ENCODE data around the gene CREBRF. TPM values are rescaled to one million over a fixed set of nuclear protein-coding genes. Genes with fewer than 3 reads are reported as not detected.

CREBRF gene
- total and polyA plus RNA-seq, 2 experiments from 2014 or later: 14.7 to 21.0 TPM

DNA sequence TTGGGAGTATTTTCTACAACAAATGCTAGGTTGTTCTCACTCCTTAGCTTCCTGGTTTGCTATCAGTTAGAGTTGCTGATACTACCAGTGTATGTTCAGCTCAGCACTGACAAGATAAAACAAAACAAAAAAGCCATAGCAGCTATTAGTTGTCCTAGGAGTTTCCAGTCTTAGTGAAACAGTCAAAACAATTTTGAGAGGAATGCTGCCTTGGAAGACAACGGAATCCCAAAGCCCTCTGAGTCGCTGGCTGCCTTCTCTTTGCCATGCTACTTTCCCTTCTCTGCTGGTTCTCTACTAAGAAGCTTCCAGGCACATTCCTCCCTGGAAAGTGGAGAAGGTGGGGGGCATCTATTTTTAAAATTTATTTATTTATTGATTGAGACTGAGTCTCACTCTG lies 5.4 kb upstream of the CREBRF start:
- H2AFZ ChIP-seq: no peak overlapping the region
- H3K27ac ChIP-seq: no peak overlapping the region
- no peaks in the 10 kb centered on the region for H3K27me3 ChIP-seq
- TF ChIP-seq, protein P1, sequence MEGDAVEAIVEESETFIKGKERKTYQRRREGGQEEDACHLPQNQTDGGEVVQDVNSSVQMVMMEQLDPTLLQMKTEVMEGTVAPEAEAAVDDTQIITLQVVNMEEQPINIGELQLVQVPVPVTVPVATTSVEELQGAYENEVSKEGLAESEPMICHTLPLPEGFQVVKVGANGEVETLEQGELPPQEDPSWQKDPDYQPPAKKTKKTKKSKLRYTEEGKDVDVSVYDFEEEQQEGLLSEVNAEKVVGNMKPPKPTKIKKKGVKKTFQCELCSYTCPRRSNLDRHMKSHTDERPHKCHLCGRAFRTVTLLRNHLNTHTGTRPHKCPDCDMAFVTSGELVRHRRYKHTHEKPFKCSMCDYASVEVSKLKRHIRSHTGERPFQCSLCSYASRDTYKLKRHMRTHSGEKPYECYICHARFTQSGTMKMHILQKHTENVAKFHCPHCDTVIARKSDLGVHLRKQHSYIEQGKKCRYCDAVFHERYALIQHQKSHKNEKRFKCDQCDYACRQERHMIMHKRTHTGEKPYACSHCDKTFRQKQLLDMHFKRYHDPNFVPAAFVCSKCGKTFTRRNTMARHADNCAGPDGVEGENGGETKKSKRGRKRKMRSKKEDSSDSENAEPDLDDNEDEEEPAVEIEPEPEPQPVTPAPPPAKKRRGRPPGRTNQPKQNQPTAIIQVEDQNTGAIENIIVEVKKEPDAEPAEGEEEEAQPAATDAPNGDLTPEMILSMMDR (IDR thresholded peaks at IDR 0.05; ENCODE audit: poor library complexity): no peak
- TF ChIP-seq EZH2 (IDR thresholded peaks at IDR 0.05; ENCODE audit: borderline replicate concordance) (no peak), EZH2phosphoT487 (IDR thresholded peaks at IDR 0.05; ENCODE audit: low read depth, severe bottlenecking, unreplicated experiment) (no peak)
- no peaks in the 10 kb centered on the region for H3K36me3 ChIP-seq (replicated peaks; ENCODE audit: insufficient read depth, low read depth)
- H3K9me2 ChIP-seq (replicated peaks; ENCODE audit: insufficient read depth): no peaks in the 10 kb centered on the region
- H3K9me3 ChIP-seq (ENCODE audit: low read depth): no peaks in the 10 kb centered on the region
- H4K20me1 ChIP-seq (ENCODE audit: insufficient read depth, poor library complexity, severe bottlenecking): no peaks in the 10 kb centered on the region
- H3K4me3 ChIP-seq: no peak overlapping the region
- DNase-seq (ENCODE audit: low spot score): no peak
- H3K79me2 ChIP-seq: no peaks in the 10 kb centered on the region
- H3K4me2 ChIP-seq: peak overlapping the region; percentile 9
- 82% methylated on average over 2 of the region's 2 CpGs for WGBS (ENCODE audit: low lambda C conversion rate, missing lambda C conversion rate)
- no peaks in the 10 kb centered on the region for H3K4me1 ChIP-seq (ENCODE audit: insufficient read depth)

DNA sequence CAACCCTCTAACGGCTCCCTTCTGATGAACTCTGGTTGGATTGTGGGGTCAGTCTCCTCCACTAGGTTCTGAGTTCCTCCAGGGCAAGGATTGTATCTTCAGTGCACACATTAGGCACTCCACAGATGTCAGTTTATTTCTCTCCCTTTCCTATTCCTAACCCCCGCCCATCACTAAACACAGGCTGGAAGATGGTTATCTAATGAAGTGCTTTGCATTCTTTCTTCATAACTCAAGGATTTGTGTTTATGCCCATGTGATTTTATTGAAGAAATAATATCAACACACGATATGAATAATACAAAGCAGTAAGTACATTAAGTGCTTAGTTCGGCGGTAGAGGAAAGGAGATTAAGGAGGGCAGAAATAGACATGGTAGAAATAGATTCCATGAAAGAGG lies 4.4 kb upstream of the CREBRF start:
- 53% methylated on average over 5 of the region's 5 CpGs for WGBS (ENCODE audit: low lambda C conversion rate, missing lambda C conversion rate)
- H2AFZ ChIP-seq: no peak overlapping the region
- H4K20me1 ChIP-seq (ENCODE audit: insufficient read depth, poor library complexity, severe bottlenecking): no peaks in the 10 kb centered on the region
- H3K4me3 ChIP-seq: no peak overlapping the region
- H3K27me3 ChIP-seq: no peaks in the 10 kb centered on the region
- no peaks in the 10 kb centered on the region for H3K9me2 ChIP-seq (replicated peaks; ENCODE audit: insufficient read depth)
- no peak for TF ChIP-seq EZH2 (IDR thresholded peaks at IDR 0.05; ENCODE audit: borderline replicate concordance)
- TF ChIP-seq EZH2phosphoT487 (IDR thresholded peaks at IDR 0.05; ENCODE audit: low read depth, severe bottlenecking, unreplicated experiment): no peak
- TF ChIP-seq, protein P1 (IDR thresholded peaks at IDR 0.05; ENCODE audit: poor library complexity): no peak
- H3K9me3 ChIP-seq (ENCODE audit: low read depth): no peaks in the 10 kb centered on the region
- no peak overlapping the region for H3K4me2 ChIP-seq
- no peak for DNase-seq (ENCODE audit: low spot score)
- no peaks in the 10 kb centered on the region for H3K79me2 ChIP-seq
- no peaks in the 10 kb centered on the region for H3K4me1 ChIP-seq (ENCODE audit: insufficient read depth)
- H3K27ac ChIP-seq: no peak overlapping the region
- no peaks in the 10 kb centered on the region for H3K36me3 ChIP-seq (replicated peaks; ENCODE audit: insufficient read depth, low read depth)

DNA sequence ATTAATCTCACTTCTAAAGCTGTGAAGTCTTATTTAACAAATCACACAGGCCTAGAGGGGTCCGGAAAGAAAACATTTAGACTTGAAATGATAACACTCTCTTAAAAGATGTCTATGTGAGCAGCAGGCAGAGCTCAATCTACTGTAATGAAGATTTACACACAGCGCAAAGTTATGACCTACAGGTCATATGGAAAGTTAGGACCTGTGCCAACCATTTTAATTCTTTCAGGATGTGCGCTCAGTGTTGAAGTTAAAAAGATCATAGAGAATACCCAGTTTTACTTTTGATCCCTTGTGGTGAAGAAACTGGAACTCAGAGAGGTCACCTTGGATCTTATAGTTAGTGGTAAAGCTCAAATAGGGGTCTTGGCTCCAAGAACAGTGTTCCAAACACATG lies 3.1 kb upstream of the CREBRF start:
- no peak for DNase-seq (ENCODE audit: low spot score)
- no peaks in the 10 kb centered on the region for H3K9me3 ChIP-seq (ENCODE audit: low read depth)
- TF ChIP-seq EZH2 (IDR thresholded peaks at IDR 0.05; ENCODE audit: borderline replicate concordance): no peak
- TF ChIP-seq, protein P1 (IDR thresholded peaks at IDR 0.05; ENCODE audit: poor library complexity): no peak
- no peak for TF ChIP-seq EZH2phosphoT487 (IDR thresholded peaks at IDR 0.05; ENCODE audit: low read depth, severe bottlenecking, unreplicated experiment)

More for the DNA sequence above, 3.1 kb upstream of the CREBRF start:
- Histone ChIP-seq H4K20me1 (ENCODE audit: insufficient read depth, poor library complexity, severe bottlenecking) (peaks cover under 1% of the 10 kb centered on the region), H3K4me2 (no peak overlapping the region), H3K4me3 (no peak overlapping the region), H2AFZ (no peak overlapping the region), H3K4me1 (ENCODE audit: insufficient read depth) (peaks cover 2% of the 10 kb centered on the region), H3K27ac (no peak overlapping the region), H3K27me3 (no peaks in the 10 kb centered on the region), H3K9me2 (replicated peaks; ENCODE audit: insufficient read depth) (no peaks in the 10 kb centered on the region), H3K36me3 (replicated peaks; ENCODE audit: insufficient read depth, low read depth) (no peaks in the 10 kb centered on the region), H3K79me2 (peaks cover 3% of the 10 kb centered on the region)
- 88% methylated on average over 3 of the region's 3 CpGs for WGBS (ENCODE audit: low lambda C conversion rate, missing lambda C conversion rate)
